Measurements from ENCODE around the gene ARMS2. TPM values are rescaled to one million over a fixed set of nuclear protein-coding genes. Genes with fewer than 3 reads are reported as not detected.
A peak's percentile ranks its signal among the peaks of the same experiment; 100 is the strongest.

Gene ARMS2
- total and polyA plus RNA-seq, 2 of the 13 experiments (the other 11 are each of a cell fraction or from before 2014, with no cell fraction given) = not detected

DNA sequence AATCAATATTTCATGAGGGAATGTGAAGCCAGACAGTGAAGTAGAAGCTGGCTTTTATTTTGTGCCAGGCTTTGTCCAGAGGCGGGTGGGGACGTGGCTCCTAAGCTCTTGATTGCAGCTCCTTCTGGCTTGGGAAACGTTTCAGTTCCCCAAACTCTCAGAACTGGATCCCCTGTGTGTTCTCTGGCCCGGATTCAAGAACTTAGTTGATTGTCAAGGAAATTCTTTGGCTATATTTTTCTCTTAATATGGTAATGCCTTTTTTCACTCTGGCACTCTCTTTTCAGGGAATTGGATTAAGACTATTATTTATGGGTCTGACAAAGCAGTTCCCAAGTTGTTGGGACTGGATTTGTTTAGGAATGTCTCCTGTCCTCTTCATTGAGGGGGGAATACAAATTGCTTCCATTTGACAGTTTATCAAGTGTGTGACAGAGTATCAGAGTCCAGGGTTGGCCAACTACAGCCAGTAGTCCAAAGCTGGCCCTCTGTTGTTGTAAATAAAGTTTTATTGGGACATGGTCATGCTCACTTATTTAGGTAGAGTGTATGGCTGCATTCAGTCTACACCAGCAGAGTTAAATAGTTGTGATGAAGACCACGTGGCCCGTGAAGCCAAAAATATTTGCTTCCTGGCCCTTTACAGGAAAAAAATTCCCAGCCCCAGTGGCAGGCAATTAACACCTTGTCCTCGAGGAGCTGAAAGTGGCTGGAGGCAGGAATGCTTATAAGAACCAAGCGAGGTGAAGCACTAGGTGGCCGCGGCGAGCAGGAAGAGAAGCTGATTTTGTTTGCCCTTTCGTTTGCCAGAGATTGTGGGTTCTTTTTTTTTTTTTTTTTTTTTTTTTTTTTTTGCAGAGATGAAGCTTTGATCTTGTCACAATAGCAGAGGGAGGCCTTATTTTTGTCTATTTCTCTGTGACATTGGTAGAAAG, 41.2 kb downstream of the ARMS2 start:
- 29% methylated on average over 12 of the region's 12 CpGs for WGBS (ENCODE audit: low lambda C conversion rate)
- Histone ChIP-seq H4K20me1 (ENCODE audit: insufficient read depth, low read length) (no peaks in the 10 kb centered on the region), H3K4me1 (ENCODE audit: insufficient read depth, low read length) (no peaks in the 10 kb centered on the region), H2AFZ (ENCODE audit: low read length) (no peak overlapping the region), H3K4me3 (replicated peaks in 1 of 3; ENCODE audit: insufficient read depth in 1 of 3, low read depth in 2 of 3, low read length in 3 of 3) (no peak overlapping the region), H3K9me3 (ENCODE audit: low read length) (no peaks in the 10 kb centered on the region), H3K9ac (ENCODE audit: insufficient read depth, low read depth, low read length) (no peak overlapping the region), H3K4me2 (ENCODE audit: low read depth, low read length) (no peak overlapping the region), H3K36me3 (replicated peaks in 1 of 2; ENCODE audit: control insufficient read depth in 1 of 2, insufficient read depth in 2 of 2, low read length in 2 of 2) (no peaks in the 10 kb centered on the region), H3K27me3 (ENCODE audit: control insufficient read depth in 1 of 2, insufficient read depth in 2 of 2, low read length in 2 of 2) (peaks cover 3 to 58% of the 10 kb centered on the region in 2 experiments; a peak in 4 of 5 replicates), H3K79me2 (ENCODE audit: insufficient read depth, low read length) (no peaks in the 10 kb centered on the region), H3K27ac (ENCODE audit: extremely low read length, insufficient read depth, low read length) (no peak overlapping the region)
- in situ Hi-C loops (cut with HindIII; ENCODE audit: extremely low pct_ligation_motif_present, low pct_unique_long_range_greater_than_20kb) = no loop called here
- ChIA-PET CTCF (ENCODE audit: low intra/inter-chr PET ratio, low total read pairs) (no interaction called here), POLR2A (no interaction called here)
- intact Hi-C loops (cut with micrococcal nuclease; ENCODE audit: unreplicated experiment) = no loop called here
- DNase-seq (ENCODE audit: low spot score) (no peak), ATAC-seq (no peak), FAIRE-seq (no peak)
- no TSS peak for BruUV-seq (replicated peaks)
- TF ChIP-seq, protein P1, sequence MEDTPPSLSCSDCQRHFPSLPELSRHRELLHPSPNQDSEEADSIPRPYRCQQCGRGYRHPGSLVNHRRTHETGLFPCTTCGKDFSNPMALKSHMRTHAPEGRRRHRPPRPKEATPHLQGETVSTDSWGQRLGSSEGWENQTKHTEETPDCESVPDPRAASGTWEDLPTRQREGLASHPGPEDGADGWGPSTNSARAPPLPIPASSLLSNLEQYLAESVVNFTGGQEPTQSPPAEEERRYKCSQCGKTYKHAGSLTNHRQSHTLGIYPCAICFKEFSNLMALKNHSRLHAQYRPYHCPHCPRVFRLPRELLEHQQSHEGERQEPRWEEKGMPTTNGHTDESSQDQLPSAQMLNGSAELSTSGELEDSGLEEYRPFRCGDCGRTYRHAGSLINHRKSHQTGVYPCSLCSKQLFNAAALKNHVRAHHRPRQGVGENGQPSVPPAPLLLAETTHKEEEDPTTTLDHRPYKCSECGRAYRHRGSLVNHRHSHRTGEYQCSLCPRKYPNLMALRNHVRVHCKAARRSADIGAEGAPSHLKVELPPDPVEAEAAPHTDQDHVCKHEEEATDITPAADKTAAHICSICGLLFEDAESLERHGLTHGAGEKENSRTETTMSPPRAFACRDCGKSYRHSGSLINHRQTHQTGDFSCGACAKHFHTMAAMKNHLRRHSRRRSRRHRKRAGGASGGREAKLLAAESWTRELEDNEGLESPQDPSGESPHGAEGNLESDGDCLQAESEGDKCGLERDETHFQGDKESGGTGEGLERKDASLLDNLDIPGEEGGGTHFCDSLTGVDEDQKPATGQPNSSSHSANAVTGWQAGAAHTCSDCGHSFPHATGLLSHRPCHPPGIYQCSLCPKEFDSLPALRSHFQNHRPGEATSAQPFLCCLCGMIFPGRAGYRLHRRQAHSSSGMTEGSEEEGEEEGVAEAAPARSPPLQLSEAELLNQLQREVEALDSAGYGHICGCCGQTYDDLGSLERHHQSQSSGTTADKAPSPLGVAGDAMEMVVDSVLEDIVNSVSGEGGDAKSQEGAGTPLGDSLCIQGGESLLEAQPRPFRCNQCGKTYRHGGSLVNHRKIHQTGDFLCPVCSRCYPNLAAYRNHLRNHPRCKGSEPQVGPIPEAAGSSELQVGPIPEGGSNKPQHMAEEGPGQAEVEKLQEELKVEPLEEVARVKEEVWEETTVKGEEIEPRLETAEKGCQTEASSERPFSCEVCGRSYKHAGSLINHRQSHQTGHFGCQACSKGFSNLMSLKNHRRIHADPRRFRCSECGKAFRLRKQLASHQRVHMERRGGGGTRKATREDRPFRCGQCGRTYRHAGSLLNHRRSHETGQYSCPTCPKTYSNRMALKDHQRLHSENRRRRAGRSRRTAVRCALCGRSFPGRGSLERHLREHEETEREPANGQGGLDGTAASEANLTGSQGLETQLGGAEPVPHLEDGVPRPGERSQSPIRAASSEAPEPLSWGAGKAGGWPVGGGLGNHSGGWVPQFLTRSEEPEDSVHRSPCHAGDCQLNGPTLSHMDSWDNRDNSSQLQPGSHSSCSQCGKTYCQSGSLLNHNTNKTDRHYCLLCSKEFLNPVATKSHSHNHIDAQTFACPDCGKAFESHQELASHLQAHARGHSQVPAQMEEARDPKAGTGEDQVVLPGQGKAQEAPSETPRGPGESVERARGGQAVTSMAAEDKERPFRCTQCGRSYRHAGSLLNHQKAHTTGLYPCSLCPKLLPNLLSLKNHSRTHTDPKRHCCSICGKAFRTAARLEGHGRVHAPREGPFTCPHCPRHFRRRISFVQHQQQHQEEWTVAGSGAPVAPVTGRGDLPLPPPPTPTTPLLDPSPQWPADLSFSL (CRISPR knock-in tag; IDR thresholded peaks at IDR 0.05) = no peak
- TF ChIP-seq, protein P2, sequence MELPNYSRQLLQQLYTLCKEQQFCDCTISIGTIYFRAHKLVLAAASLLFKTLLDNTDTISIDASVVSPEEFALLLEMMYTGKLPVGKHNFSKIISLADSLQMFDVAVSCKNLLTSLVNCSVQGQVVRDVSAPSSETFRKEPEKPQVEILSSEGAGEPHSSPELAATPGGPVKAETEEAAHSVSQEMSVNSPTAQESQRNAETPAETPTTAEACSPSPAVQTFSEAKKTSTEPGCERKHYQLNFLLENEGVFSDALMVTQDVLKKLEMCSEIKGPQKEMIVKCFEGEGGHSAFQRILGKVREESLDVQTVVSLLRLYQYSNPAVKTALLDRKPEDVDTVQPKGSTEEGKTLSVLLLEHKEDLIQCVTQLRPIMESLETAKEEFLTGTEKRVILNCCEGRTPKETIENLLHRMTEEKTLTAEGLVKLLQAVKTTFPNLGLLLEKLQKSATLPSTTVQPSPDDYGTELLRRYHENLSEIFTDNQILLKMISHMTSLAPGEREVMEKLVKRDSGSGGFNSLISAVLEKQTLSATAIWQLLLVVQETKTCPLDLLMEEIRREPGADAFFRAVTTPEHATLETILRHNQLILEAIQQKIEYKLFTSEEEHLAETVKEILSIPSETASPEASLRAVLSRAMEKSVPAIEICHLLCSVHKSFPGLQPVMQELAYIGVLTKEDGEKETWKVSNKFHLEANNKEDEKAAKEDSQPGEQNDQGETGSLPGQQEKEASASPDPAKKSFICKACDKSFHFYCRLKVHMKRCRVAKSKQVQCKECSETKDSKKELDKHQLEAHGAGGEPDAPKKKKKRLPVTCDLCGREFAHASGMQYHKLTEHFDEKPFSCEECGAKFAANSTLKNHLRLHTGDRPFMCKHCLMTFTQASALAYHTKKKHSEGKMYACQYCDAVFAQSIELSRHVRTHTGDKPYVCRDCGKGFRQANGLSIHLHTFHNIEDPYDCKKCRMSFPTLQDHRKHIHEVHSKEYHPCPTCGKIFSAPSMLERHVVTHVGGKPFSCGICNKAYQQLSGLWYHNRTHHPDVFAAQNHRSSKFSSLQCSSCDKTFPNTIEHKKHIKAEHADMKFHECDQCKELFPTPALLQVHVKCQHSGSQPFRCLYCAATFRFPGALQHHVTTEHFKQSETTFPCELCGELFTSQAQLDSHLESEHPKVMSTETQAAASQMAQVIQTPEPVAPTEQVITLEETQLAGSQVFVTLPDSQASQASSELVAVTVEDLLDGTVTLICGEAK (IDR thresholded peaks at IDR 0.05) = peak; percentile 36; the same call in 1 of the 2 replicates
- TF ChIP-seq, protein P2 (CRISPR knock-in tag; IDR thresholded peaks at IDR 0.05) = peak; percentile 96
- no peak for TF ChIP-seq ZBTB42 (CRISPR knock-in tag; IDR thresholded peaks at IDR 0.05)

All from HepG2 (cell line).